Epithelial cell of proximal tubule (primary cell): ENCODE measurements around the gene NR1H3. TPM values are rescaled to one million over a fixed set of nuclear protein-coding genes. Genes with fewer than 3 reads are reported as not detected.
"Not testable (repeated sequence)": the region's sequence is repeated elsewhere in the genome, so short reads cannot be mapped to it uniquely, and the experiment has no call there.

Experiments
- DNase-seq: peaks from one replicate; pipeline ENCODE4 v3.0.0-alpha.2; 2011; ENCODE audit warnings: low read depth
- H3K4me3 ChIP-seq: 2 replicates; pipeline ENCODE4 v1.5.1; 2011; ENCODE audit warnings: low read depth, mild to moderate bottlenecking, low read length
- total RNA-seq: library from RNA; depleted of rRNA; stranded (reverse); fragments of >200 nt; gene quantifications from 2 replicates; pipeline ENCODE4 v1.2.3, GENCODE V29; 2015
- TF ChIP-seq, protein P1 (sequence below): conservative IDR thresholded peaks from 2 replicates; pipeline ENCODE4 v1.5.1; 2012; ENCODE audit warnings: low read depth, mild to moderate bottlenecking, low read length

NR1H3 gene
- total RNA-seq, 1 donor from 2014 or later: 9.6 TPM

DNA sequence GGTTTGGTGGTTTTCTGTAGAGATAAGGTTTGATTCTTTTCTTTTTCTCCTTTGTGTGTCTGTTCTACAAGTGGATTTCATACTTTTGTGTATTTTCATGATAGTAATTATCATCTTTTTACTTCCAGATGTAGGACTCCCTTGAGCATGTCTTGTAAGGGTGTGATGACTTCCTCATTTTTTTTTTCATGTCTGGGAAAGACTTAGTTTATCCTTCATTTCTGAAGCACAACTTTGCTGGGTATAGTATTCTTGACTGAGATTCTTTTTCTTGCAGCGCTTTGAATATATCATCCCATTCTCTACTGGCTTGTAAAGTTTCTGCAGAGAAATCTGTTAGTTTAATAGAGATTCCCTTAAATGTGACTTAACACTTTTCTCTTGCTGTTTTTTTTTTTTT, 45.1 kb downstream of the NR1H3 start:
- no peak overlapping the region for H3K4me3 ChIP-seq
- TF ChIP-seq, protein P1, sequence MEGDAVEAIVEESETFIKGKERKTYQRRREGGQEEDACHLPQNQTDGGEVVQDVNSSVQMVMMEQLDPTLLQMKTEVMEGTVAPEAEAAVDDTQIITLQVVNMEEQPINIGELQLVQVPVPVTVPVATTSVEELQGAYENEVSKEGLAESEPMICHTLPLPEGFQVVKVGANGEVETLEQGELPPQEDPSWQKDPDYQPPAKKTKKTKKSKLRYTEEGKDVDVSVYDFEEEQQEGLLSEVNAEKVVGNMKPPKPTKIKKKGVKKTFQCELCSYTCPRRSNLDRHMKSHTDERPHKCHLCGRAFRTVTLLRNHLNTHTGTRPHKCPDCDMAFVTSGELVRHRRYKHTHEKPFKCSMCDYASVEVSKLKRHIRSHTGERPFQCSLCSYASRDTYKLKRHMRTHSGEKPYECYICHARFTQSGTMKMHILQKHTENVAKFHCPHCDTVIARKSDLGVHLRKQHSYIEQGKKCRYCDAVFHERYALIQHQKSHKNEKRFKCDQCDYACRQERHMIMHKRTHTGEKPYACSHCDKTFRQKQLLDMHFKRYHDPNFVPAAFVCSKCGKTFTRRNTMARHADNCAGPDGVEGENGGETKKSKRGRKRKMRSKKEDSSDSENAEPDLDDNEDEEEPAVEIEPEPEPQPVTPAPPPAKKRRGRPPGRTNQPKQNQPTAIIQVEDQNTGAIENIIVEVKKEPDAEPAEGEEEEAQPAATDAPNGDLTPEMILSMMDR: no peak
- DNase-seq: no peak

DNA sequence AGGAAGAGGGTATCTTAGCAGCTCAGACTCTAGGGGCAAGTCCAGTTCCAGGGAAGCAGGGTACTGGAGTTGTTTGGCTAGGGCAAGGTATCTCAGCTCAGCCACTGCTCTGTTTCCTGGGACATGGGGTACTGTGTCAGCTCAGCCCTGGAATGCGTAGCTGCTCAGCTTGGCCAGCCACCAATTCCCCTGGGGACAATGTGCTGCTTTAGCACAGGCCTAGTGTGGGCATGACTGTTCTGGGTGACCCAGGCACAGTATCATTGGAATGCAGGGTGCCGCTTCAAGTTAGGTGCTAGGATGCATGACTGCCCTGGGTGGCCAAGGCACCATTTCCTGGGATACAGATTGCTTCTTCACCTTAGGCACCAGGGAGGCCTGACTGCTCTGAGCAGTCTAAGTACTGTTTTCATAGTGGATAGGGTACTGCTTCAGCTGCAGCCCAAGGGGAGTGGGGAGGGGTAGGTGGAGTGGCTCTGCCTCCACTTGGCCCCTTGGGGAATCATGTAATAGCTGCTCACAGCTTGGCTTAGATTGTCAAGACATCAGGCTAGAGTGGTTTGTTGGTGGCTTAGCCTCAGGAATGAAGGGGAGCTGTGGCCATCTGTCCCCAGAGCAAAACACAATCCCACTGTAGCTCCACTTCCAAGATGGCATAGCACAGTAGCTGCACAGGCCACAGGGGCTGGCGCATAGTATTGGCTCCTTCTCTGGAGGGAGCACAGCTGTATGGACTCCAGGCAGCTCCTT, 48.1 kb downstream of the NR1H3 start:
- TF ChIP-seq, protein P1: no peak

DNA sequence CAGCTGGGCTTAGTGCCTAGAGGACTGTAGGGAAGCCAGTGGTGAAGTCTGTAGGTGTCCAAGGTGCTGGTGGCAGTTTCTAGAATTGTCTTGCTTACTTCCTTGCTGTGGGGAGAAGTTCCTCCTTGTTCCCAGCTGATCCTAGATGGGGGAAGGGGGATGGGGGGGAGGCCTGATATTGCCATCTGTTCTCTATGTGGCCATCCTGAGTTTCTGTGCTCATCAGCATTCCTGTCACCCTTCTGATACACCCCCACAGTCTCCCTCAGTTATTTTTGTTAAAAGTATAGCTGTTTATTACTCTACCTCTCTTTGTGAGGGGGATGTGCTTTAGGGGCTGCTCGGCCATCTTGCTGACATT, 48.7 kb downstream of the NR1H3 start:
- no peak overlapping the region for H3K4me3 ChIP-seq
- TF ChIP-seq, protein P1: no peak
- no peak for DNase-seq

More for the DNA sequence above, 48.1 kb downstream of the NR1H3 start:
- DNase-seq: peak; percentile 23
- H3K4me3 ChIP-seq: no peak overlapping the region

DNA sequence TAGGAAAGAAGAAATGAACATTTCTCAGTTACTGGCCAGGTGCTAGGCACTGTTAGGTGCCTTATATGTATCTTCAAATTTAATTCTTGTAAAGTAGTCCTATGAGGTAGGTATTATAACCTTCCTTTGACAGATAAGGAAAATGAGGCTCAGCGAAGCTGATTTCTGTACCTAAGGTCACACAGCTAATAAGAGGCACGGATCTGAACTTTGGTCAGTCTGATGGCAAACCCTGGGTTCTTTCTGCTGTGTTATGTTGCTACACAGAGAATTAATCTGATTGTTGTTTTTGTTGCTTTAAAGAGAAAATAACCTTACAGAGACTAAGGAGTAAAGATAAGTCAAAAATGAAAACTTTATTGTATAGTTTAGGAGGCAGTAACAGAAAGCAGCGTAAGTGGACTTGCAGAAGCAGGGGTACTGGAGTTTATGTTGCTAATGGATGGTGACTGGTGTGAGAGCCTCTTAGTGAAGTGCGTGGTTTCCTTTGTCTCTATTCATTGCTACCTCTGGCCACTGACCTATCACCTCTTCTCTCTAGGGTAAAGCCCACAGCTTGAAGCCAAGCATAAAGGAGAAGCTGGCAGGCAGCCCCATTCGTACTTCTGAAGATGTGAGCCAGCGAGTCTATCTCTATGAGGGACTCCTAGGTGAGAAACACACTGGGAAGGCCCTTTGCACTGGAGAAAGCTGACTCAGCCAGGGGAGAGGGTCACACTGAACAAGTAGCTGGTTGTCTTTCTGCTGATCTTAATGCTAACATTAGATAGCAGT, 50.4 kb downstream of the NR1H3 start:
- TF ChIP-seq, protein P1: no peak
- H3K4me3 ChIP-seq: no peak overlapping the region
- no peak for DNase-seq

DNA sequence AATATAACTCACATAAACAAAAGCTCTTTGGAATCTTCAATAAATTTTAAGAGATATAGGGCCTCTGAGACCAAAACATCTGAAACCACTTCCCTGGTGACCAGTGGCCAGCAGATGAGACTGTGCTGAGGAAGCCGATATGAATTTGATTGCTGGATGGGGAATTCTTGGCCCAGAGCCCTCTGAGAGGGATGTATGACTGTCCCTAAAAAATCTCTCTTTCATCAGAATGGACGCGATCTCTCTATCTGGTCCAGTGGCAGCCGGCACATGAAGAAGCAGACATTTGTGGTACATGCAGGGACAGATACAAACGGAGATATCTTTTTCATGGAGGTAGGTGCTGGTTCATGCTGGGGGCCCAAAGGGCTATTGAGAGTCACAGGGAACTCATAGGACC, 57.2 kb downstream of the NR1H3 start:
- TF ChIP-seq, protein P1: no peak
- no peak for DNase-seq
- H3K4me3 ChIP-seq: no peak overlapping the region

DNA sequence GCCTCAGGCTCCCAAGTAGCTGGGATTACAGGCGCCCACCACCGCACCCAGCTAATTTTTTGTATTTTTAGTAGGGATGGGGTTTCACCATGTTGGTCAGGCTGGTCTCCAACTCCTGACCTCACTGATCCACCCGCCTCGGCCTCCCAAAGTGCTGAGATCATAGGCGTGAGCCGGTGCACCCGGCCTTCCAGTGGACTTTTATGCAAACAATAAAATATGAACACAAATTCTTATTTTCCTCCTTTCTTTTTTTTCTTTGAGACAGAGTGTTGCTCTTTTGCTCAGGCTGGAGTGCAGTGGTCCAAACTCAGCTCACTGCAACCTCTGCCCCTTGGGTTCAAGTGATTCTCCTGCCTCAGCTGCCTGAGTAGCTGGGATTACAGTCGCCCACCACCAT, 58.7 kb downstream of the NR1H3 start:
- DNase-seq, H3K4me3 ChIP-seq: not testable (repeated sequence)

DNA sequence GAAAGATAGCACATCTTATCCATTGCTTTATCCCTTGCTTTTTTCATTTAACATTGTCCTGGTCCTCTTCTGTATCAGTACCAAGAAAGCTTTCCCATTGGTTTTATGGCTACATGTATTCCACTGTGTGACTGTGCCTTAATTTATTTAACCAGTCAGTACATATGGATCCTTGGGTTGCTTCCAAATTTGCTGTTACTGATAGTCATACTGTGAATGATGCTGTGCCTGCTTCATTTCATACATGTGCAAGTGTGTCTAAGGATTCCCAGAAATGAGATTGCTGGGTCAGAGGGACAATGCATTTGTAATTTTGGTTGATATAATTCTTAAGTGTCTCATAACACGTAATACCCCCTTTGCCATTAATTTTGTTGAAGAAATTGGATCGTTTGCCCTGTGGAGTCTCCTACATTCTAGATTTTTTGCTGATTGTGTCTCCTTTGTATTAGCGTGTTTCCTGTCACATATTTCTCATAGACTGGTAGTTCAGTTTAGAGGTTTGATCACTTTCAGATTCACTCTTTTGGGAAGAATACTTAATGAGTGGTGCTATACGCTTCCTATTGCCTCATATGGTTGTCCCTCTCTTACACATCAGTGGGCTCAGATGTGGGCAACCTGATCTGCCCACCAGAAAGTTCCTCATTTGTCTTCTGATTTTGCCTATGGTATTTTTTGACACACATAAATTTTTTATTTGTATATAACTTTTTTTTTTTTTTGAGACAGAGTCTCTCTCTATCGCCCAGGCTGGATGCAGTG, 59.5 kb downstream of the NR1H3 start:
- no peak for DNase-seq
- no peak overlapping the region for H3K4me3 ChIP-seq
- TF ChIP-seq, protein P1: no peak
